ENCODE data around the gene MCHR2.
A peak's percentile ranks its signal among the peaks of the same experiment; 100 is the strongest.

MCHR2 gene

DNA sequence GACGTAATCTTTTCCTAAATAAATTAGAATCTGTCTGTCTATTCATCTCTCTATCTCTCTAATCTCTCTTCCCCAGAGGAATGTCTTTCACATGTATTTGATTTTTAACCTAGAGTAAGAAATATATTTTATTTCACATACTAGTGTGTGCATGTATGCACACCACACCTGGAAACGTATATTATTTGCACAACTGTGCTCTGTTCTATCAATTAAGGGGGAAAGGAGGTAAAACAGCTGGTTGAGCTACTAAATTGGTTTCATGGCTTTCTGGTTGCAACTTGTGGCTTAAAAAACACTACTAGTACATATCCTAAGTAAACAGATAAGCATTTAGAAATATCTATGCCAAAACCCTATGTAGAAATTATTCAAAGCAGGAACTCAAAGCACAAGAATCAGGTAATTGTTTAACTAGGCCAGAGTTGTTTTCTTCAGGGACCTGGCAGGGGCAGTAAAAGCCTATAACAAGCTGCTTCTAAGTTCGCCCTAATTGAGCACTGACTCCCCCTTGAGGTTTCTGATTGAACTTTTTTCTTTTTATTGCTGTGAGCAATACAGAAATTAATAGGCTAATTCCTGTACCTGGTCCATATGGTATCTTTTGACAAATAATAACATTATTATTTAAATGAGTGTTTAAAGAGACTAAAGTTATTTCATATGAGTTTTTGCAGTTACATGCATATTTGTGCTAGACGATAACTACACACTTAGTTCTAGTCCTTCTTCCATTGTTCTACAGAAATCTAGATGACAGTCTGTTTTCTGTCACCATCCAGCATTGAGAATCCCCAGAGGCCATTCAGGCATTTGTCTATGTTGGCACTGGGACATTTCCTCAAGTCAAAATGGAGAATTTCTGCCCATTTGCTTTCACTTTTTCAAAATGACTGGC is 88.6 kb downstream of the MCHR2 start:
- TF ChIP-seq NFIC (IDR thresholded peaks at IDR 0.05) (no peak), RAD21 (IDR thresholded peaks at IDR 0.05; ENCODE audit: low read depth) (peak; percentile 68)

DNA sequence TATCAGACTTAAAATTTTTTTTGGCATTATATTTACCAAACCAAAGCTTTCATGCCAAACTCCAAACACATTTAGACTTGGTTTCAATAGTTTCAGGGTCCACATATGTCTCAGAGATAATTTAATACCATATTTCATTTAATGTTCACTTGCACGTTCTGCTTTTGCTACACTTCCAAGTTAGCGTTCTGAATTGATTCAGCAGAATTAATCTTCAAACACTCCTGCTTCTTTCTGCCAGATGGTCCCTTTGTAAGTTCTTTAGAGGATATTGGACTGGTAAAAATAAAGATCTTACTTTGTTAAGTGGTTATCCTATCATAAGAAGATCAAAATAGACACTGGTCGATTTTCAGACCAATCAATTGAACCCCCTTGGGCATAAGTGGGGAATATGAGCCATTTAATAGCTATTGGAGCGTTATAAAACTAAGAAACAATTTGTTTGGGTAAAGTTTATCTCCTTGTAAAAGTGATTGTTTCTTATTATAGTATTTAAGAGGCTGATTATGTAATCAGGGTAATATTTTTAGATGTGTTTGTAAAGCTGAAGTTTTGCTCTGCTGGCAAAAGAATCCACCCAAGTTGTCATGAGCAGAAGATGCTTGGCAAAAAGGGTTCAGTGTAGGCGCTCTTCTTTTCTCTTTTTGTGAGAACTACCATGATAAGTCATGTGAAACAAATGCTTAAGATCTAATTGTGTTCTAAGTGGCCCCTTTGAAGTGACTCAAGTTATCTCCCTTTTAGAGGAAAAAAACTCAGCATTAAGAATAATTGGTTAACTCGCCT is 92.2 kb downstream of the MCHR2 start:
- TF ChIP-seq YY1 (IDR thresholded peaks at IDR 0.05; ENCODE audit: low read depth), result no peak
- TF ChIP-seq, protein P1, sequence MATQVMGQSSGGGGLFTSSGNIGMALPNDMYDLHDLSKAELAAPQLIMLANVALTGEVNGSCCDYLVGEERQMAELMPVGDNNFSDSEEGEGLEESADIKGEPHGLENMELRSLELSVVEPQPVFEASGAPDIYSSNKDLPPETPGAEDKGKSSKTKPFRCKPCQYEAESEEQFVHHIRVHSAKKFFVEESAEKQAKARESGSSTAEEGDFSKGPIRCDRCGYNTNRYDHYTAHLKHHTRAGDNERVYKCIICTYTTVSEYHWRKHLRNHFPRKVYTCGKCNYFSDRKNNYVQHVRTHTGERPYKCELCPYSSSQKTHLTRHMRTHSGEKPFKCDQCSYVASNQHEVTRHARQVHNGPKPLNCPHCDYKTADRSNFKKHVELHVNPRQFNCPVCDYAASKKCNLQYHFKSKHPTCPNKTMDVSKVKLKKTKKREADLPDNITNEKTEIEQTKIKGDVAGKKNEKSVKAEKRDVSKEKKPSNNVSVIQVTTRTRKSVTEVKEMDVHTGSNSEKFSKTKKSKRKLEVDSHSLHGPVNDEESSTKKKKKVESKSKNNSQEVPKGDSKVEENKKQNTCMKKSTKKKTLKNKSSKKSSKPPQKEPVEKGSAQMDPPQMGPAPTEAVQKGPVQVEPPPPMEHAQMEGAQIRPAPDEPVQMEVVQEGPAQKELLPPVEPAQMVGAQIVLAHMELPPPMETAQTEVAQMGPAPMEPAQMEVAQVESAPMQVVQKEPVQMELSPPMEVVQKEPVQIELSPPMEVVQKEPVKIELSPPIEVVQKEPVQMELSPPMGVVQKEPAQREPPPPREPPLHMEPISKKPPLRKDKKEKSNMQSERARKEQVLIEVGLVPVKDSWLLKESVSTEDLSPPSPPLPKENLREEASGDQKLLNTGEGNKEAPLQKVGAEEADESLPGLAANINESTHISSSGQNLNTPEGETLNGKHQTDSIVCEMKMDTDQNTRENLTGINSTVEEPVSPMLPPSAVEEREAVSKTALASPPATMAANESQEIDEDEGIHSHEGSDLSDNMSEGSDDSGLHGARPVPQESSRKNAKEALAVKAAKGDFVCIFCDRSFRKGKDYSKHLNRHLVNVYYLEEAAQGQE (IDR thresholded peaks at IDR 0.05; ENCODE audit: low read depth), result no peak
- TF ChIP-seq TEAD4 (IDR thresholded peaks at IDR 0.05), result no peak
- no peak for TF ChIP-seq TAF1 (IDR thresholded peaks at IDR 0.05; ENCODE audit: low read depth)
- TF ChIP-seq, protein P2, sequence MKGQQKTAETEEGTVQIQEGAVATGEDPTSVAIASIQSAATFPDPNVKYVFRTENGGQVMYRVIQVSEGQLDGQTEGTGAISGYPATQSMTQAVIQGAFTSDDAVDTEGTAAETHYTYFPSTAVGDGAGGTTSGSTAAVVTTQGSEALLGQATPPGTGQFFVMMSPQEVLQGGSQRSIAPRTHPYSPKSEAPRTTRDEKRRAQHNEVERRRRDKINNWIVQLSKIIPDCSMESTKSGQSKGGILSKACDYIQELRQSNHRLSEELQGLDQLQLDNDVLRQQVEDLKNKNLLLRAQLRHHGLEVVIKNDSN (IDR thresholded peaks at IDR 0.05), result no peak
- no peak for TF ChIP-seq RAD21 (IDR thresholded peaks at IDR 0.05; ENCODE audit: low read depth)
- no peak for TF ChIP-seq NFIC (IDR thresholded peaks at IDR 0.05)
- no peak for TF ChIP-seq CREB1 (IDR thresholded peaks at IDR 0.05; ENCODE audit: low read depth)
- TF ChIP-seq, protein P3, sequence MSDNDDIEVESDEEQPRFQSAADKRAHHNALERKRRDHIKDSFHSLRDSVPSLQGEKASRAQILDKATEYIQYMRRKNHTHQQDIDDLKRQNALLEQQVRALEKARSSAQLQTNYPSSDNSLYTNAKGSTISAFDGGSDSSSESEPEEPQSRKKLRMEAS (IDR thresholded peaks at IDR 0.05), result no peak
- TF ChIP-seq CEBPB (IDR thresholded peaks at IDR 0.05), result no peak
- no peak for TF ChIP-seq FOXM1 (IDR thresholded peaks at IDR 0.05; ENCODE audit: borderline replicate concordance, low read depth)
- TF ChIP-seq ZBTB7A (IDR thresholded peaks at IDR 0.05; ENCODE audit: low read depth), result no peak
- TF ChIP-seq EP300 (IDR thresholded peaks at IDR 0.05; ENCODE audit: borderline replicate concordance), result no peak

DNA sequence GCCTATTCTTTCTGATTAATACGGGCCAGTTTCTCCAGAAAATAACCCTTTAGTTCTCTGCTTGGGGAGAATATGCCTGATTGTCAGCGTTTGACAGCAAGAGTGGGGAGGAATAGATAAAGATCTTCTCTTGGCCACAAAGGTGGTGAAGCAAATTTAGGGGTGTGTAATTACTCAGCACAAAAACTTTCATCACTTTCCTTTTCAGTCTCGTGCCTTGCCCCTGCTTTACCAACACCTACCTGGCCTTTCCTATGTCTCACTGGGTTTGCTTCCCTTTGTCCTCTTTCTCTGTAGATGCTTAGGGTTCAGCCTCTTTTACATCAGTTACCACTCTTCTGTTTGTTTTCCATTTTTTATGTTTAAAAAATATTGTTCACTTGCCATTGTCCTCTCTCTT is 99.2 kb downstream of the MCHR2 start:
- TF ChIP-seq NFIC (IDR thresholded peaks at IDR 0.05) (no peak), CEBPB (IDR thresholded peaks at IDR 0.05) (no peak), RAD21 (IDR thresholded peaks at IDR 0.05; ENCODE audit: low read depth) (no peak), ZBTB7A (IDR thresholded peaks at IDR 0.05; ENCODE audit: low read depth) (no peak), TCF12 (IDR thresholded peaks at IDR 0.05; ENCODE audit: low read depth) (no peak), TEAD4 (IDR thresholded peaks at IDR 0.05) (no peak), FOXM1 (IDR thresholded peaks at IDR 0.05; ENCODE audit: borderline replicate concordance, low read depth) (no peak), YY1 (IDR thresholded peaks at IDR 0.05; ENCODE audit: low read depth) (no peak), EP300 (IDR thresholded peaks at IDR 0.05; ENCODE audit: borderline replicate concordance) (no peak)
- TF ChIP-seq, protein P3 (IDR thresholded peaks at IDR 0.05), result no peak

DNA sequence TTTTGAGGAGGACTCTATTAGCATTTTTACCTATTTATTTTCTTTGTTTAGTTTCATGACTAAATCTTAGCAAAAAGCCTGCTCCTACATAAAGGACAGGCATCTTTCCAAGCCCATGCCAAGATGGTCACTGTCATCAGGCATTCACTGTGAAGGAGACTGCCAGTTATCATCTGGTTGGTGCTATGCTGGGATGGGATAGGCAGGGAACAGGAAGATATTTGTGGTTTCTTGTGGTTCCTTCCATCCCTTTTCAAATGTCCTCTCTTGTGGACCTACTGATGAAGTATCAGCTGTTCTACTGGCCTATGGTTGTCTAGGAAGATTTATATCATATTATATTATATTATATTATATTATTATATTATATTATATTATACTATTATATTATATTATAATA is 107.0 kb downstream of the MCHR2 start:
- TF ChIP-seq CREB1 (IDR thresholded peaks at IDR 0.05; ENCODE audit: low read depth) (no peak), TEAD4 (IDR thresholded peaks at IDR 0.05) (no peak), TCF12 (IDR thresholded peaks at IDR 0.05; ENCODE audit: low read depth) (no peak), FOXM1 (IDR thresholded peaks at IDR 0.05; ENCODE audit: borderline replicate concordance, low read depth) (no peak)
- TF ChIP-seq, protein P3 (IDR thresholded peaks at IDR 0.05), result no peak
- TF ChIP-seq, protein P1 (IDR thresholded peaks at IDR 0.05; ENCODE audit: low read depth), result no peak

DNA sequence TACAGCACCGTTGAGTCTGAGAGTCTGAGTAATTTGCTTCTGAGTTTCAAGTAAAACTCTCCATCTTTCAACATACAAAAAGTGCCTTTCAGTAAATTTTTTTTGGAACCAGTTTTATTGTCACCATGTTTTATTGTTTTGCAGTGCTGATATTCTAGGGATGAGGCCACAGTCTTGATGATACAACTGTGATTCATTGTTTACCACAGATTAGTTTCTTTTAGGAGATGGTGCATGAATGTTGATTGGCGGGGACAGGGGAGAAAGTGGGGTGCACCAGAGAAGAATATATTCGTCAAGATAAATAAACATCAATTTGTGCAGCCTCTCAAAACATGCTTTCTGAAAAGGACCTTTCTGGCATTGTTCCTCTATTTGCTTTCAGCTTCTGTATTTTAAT is 109.0 kb downstream of the MCHR2 start:
- TF ChIP-seq, protein P3 (IDR thresholded peaks at IDR 0.05), result no peak
- TF ChIP-seq YY1 (IDR thresholded peaks at IDR 0.05; ENCODE audit: low read depth) (no peak), CEBPB (IDR thresholded peaks at IDR 0.05) (no peak)

DNA sequence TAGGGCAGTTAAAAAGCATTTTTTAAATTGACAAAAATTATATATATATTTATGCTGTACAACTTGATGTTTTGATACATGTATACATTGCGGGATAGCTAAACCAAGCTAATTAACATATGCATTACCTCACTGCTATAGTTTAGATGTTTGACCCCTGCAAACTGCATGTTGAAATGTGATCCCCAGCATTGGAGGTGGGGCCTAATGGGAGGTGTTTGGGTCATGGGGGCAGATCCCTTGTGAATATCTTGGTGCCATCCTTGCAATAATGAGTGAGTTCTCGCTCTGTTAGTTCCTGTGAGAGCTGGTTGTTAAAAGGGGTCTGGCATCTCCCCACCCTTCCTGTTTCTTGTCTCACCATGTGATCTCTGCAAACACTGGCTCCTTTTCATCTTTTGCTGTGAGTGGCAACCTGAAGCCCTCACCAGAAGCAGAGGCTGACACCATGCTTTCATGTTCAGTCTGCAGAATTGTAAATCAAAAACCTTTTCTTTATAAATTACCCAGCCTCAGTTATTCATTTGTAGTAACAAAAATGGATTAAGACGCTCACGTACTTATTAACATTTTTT is 111.8 kb downstream of the MCHR2 start:
- no peak for TF ChIP-seq YY1 (IDR thresholded peaks at IDR 0.05; ENCODE audit: low read depth)
- TF ChIP-seq RAD21 (IDR thresholded peaks at IDR 0.05; ENCODE audit: low read depth), result no peak
